ENCODE data around the gene EDAR.

Gene EDAR

GRCh38 chr2:108893277-108893676 lies 95.7 kb downstream of the EDAR start:
- TF ChIP-seq, protein P1, sequence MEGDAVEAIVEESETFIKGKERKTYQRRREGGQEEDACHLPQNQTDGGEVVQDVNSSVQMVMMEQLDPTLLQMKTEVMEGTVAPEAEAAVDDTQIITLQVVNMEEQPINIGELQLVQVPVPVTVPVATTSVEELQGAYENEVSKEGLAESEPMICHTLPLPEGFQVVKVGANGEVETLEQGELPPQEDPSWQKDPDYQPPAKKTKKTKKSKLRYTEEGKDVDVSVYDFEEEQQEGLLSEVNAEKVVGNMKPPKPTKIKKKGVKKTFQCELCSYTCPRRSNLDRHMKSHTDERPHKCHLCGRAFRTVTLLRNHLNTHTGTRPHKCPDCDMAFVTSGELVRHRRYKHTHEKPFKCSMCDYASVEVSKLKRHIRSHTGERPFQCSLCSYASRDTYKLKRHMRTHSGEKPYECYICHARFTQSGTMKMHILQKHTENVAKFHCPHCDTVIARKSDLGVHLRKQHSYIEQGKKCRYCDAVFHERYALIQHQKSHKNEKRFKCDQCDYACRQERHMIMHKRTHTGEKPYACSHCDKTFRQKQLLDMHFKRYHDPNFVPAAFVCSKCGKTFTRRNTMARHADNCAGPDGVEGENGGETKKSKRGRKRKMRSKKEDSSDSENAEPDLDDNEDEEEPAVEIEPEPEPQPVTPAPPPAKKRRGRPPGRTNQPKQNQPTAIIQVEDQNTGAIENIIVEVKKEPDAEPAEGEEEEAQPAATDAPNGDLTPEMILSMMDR (IDR thresholded peaks at IDR 0.05; ENCODE audit: borderline replicate concordance, control extremely low read depth, extremely low read depth, insufficient read depth, missing control alignments), result no peak
- DNase-seq (ENCODE audit: low spot score), result no peak
- in situ Hi-C loops (cut with MboI; ENCODE audit: low sequenced_read_pairs, unreplicated experiment), result no loop called here

- in situ Hi-C loops (cut with MboI; ENCODE audit: low sequenced_read_pairs, unreplicated experiment), result no loop called here
- no peak for DNase-seq (ENCODE audit: low spot score)
- TF ChIP-seq, protein P1 (IDR thresholded peaks at IDR 0.05; ENCODE audit: borderline replicate concordance, control extremely low read depth, extremely low read depth, insufficient read depth, missing control alignments), result no peak
These were observed 99.1 kb downstream of the EDAR start for GRCh38 chr2:108889907-108890306.

GRCh38 chr2:108884619-108885018 lies 104.4 kb downstream of the EDAR start:
- TF ChIP-seq, protein P1 (IDR thresholded peaks at IDR 0.05; ENCODE audit: borderline replicate concordance, control extremely low read depth, extremely low read depth, insufficient read depth, missing control alignments), result no peak
- in situ Hi-C loops (cut with MboI; ENCODE audit: low sequenced_read_pairs, unreplicated experiment), result no loop called here
- no peak for DNase-seq (ENCODE audit: low spot score)

DNA sequence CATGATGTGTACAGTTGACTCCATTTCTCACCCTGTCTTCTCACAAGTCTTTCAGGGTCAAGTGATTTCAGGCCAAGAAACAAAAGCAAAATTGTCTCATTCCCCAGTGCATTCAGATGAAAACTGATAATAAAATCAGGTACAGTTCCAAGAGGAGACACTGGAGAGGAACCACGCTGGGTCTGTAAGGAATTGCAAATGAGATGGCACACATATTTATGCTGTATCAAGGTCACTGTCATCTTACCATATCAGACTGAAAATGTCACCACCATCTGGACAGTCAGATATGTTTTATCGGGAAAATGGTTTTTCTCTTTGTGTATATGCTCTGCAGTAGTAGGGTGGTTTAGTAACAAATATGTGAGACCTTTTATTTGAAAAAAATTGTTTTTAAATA lies 110.7 kb downstream of the EDAR start:
- DNase-seq (ENCODE audit: low spot score), result no peak
- in situ Hi-C loops (cut with MboI; ENCODE audit: low sequenced_read_pairs, unreplicated experiment), result no loop called here
- TF ChIP-seq, protein P1 (IDR thresholded peaks at IDR 0.05; ENCODE audit: borderline replicate concordance, control extremely low read depth, extremely low read depth, insufficient read depth, missing control alignments), result no peak

GRCh38 chr2:108877506-108877905 lies 111.5 kb downstream of the EDAR start:
- in situ Hi-C loops (cut with MboI; ENCODE audit: low sequenced_read_pairs, unreplicated experiment), result no loop called here

GRCh38 chr2:108870069-108870644 lies 118.9 kb downstream of the EDAR start:
- TF ChIP-seq, protein P1 (IDR thresholded peaks at IDR 0.05; ENCODE audit: borderline replicate concordance, control extremely low read depth, extremely low read depth, insufficient read depth, missing control alignments), result no peak
- in situ Hi-C loops (cut with MboI; ENCODE audit: low sequenced_read_pairs, unreplicated experiment), result no loop called here
- no peak for DNase-seq (ENCODE audit: low spot score)

More at GRCh38 chr2:108877506-108877905, 111.5 kb downstream of the EDAR start:
- TF ChIP-seq, protein P1 (IDR thresholded peaks at IDR 0.05; ENCODE audit: borderline replicate concordance, control extremely low read depth, extremely low read depth, insufficient read depth, missing control alignments), result no peak
- DNase-seq (ENCODE audit: low spot score), result no peak

All from GM13976 (cell line).